Activated CD4-positive, alpha-beta T cell treated with anti-CD3 and anti-CD28 coated beads, Interleukin-2, amount 50 U/mL, for 24 hours (primary cell): ENCODE results near the gene POU3F3.

Experiments
- DNase-seq, 2 donors: peaks; one replicate each; pipeline ENCODE4 v3.0.0-alpha.2; 2020; ENCODE audit warnings: low read depth in 1 of 2, low spot score in 1 of 2

POU3F3 gene

GRCh38 chr2:104853534-104854497, at the start of gene POU3F3:
TSS of gene POU3F3 (plus strand) at chr2:104854115. CDS start at chr2:104855511, 1,396 bp downstream.
- peak in 1 of 2 donors; percentile 27 for DNase-seq

- no peak for DNase-seq
These were observed 49.6 kb upstream of the POU3F3 start for GRCh38 chr2:104804148-104804890.

GRCh38 chr2:104812286-104812685, 41.6 kb upstream of the POU3F3 start:
- DNase-seq = no peak

- no peak for DNase-seq
These were observed 37.8 kb upstream of the POU3F3 start for GRCh38 chr2:104816143-104816542.

- no peak for DNase-seq
These were observed 35.7 kb upstream of the POU3F3 start for GRCh38 chr2:104818264-104818663.

GRCh38 chr2:104820126-104820525, 33.8 kb upstream of the POU3F3 start:
- DNase-seq = no peak

- DNase-seq = no peak
These were observed 28.6 kb upstream of the POU3F3 start for GRCh38 chr2:104825124-104825865.

- DNase-seq = no peak
These were observed 27.9 kb upstream of the POU3F3 start for GRCh38 chr2:104826016-104826415.

GRCh38 chr2:104831742-104832141, 22.2 kb upstream of the POU3F3 start:
- DNase-seq = no peak

GRCh38 chr2:104834431-104835153, 19.3 kb upstream of the POU3F3 start:
- DNase-seq = no peak

- DNase-seq = no peak
These were observed 17.6 kb upstream of the POU3F3 start for GRCh38 chr2:104836265-104836664.

GRCh38 chr2:104836841-104837240, 17.1 kb upstream of the POU3F3 start:
- DNase-seq = no peak

GRCh38 chr2:104840156-104840555, 13.8 kb upstream of the POU3F3 start:
- DNase-seq = no peak

GRCh38 chr2:104840893-104841585, 12.9 kb upstream of the POU3F3 start:
- no peak for DNase-seq

- no peak for DNase-seq
These were observed 12.2 kb upstream of the POU3F3 start for GRCh38 chr2:104841744-104842143.

- no peak for DNase-seq
These were observed 8.9 kb upstream of the POU3F3 start for GRCh38 chr2:104844807-104845551.

GRCh38 chr2:104845552-104845931, 8.4 kb upstream of the POU3F3 start:
- DNase-seq = no peak

- no peak for DNase-seq
These were observed 7.7 kb upstream of the POU3F3 start for GRCh38 chr2:104845946-104846785.
